Endothelial cell (in vitro differentiated cells): ENCODE measurements around the gene PSD. TPM values are rescaled to one million over a fixed set of nuclear protein-coding genes. Genes with fewer than 3 reads are reported as not detected.

Source experiments
- DNase-seq: peaks from one replicate; pipeline ENCODE4 v3.0.0; 2021; ENCODE audit warnings: low spot score
- H3K27ac Mint-ChIP-seq: one replicate; pipeline ENCODE4 v1.8.0; 2021; ENCODE audit warnings: mixed read lengths, inconsistent platforms; ENCODE audit not compliant: unreplicated experiment
- H3K27me3 Mint-ChIP-seq: one replicate; pipeline ENCODE4 v1.8.0; 2021; ENCODE audit warnings: mild to moderate bottlenecking, moderate library complexity, mixed read lengths, inconsistent platforms; ENCODE audit not compliant: unreplicated experiment
- H3K36me3 Mint-ChIP-seq: one replicate; pipeline ENCODE4 v1.8.0; 2021; ENCODE audit warnings: mild to moderate bottlenecking, low read depth, mixed read lengths, inconsistent platforms; ENCODE audit not compliant: unreplicated experiment
- H3K4me1 Mint-ChIP-seq: one replicate; pipeline ENCODE4 v1.8.0; 2021; ENCODE audit warnings: mild to moderate bottlenecking, mixed read lengths, inconsistent platforms; ENCODE audit not compliant: unreplicated experiment
- H3K4me3 Mint-ChIP-seq: one replicate; pipeline ENCODE4 v1.8.0; 2021; ENCODE audit warnings: mild to moderate bottlenecking, mixed read lengths, inconsistent platforms; ENCODE audit not compliant: unreplicated experiment
- H3K9me3 Mint-ChIP-seq: one replicate; pipeline ENCODE4 v1.8.0; 2021; ENCODE audit warnings: mixed read lengths, inconsistent platforms; ENCODE audit not compliant: unreplicated experiment
- total RNA-seq: library from RNA; stranded (reverse); fragmentation: NEBNext Ultra II Directional; extraction: Animal tissue kit (Norgen Biotek cat#: 25700); gene quantifications from one replicate; pipeline ENCODE4 v1.2.1, GENCODE V29; 2021; ENCODE audit not compliant: unreplicated experiment
- TF ChIP-seq, protein P1 (sequence below): fragments of 200-600 bp; sonication (generic); IDR thresholded peaks from one replicate; pipeline ENCODE4 v1.5.0; 2021; ENCODE audit warnings: antibody characterized with exemption; ENCODE audit not compliant: unreplicated experiment

Gene PSD
- total RNA-seq, 1 donor from 2014 or later, result 0.31 TPM

DNA sequence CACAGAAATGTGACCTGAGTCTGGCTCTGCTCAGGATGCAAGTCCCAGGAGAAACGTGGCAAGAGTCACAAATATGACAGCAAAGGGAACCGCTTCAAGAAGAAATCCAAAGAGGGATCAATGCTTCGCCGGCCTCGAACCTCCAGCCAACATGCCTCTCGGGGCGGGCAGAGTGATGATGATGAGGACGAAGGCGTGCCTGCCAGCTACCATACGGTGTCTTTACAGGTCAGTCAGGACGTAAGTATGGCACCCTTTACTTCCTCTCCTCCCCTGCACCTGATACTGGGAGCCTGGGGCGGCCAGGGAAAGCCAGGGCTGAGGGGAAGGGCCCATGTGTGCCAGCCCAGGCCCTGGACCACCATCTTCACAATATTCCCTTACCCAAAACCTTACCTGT lies 41.7 kb downstream of the PSD start:
- H3K36me3 Mint-ChIP-seq, result peaks cover 35% of the 10 kb centered on the region
- no peak for DNase-seq
- H3K4me1 Mint-ChIP-seq, result no peaks in the 10 kb centered on the region
- H3K9me3 Mint-ChIP-seq, result no peaks in the 10 kb centered on the region
- peaks cover 5% of the 10 kb centered on the region for H3K27me3 Mint-ChIP-seq
- no peak overlapping the region for H3K4me3 Mint-ChIP-seq
- H3K27ac Mint-ChIP-seq, result no peak overlapping the region
- TF ChIP-seq, protein P1, sequence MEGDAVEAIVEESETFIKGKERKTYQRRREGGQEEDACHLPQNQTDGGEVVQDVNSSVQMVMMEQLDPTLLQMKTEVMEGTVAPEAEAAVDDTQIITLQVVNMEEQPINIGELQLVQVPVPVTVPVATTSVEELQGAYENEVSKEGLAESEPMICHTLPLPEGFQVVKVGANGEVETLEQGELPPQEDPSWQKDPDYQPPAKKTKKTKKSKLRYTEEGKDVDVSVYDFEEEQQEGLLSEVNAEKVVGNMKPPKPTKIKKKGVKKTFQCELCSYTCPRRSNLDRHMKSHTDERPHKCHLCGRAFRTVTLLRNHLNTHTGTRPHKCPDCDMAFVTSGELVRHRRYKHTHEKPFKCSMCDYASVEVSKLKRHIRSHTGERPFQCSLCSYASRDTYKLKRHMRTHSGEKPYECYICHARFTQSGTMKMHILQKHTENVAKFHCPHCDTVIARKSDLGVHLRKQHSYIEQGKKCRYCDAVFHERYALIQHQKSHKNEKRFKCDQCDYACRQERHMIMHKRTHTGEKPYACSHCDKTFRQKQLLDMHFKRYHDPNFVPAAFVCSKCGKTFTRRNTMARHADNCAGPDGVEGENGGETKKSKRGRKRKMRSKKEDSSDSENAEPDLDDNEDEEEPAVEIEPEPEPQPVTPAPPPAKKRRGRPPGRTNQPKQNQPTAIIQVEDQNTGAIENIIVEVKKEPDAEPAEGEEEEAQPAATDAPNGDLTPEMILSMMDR, result no peak

DNA sequence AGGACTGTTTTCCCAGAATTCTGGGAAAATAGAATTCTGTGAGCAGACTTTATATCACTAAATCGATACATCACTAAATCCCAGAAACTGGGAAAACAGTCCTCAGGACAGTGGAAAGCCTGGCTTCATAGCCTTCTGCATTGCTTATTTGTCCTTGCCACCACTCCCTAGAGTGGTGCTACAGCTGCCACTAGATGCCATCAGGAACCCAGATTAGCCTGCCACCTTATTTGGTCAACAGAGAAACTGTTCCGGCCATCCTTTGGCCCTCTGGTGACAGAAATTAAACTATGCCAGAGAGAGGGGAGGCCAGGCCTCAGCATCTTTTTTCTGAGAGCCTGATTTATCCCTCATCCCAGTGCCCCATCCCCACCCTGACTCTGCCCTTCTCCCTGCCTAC lies 42.7 kb downstream of the PSD start:
- Mint-ChIP-seq H3K4me1 (no peaks in the 10 kb centered on the region), H3K36me3 (peaks cover 39% of the 10 kb centered on the region), H3K4me3 (peak overlapping the region; percentile 56), H3K27ac (no peak overlapping the region), H3K9me3 (no peaks in the 10 kb centered on the region), H3K27me3 (peaks cover 5% of the 10 kb centered on the region)
- TF ChIP-seq, protein P1, result no peak
- DNase-seq, result no peak

DNA sequence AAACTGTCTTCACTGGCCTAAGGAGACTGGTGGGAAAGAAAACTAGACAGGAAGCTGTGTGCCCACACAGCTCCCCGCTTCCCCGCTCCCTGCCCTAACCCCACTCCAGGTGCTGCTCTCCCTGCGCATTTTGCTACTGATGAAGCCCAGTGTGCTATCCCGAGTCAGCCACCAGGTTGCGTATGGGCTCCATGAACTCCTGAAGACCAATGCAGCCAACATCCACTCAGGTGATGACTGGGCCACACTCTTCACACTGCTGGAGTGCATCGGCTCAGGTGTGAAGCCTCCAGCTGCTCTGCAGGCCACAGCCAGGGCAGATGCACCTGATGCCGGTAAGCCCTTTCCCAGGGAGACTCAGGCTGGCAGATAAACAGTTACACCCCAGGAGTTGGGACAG lies 43.3 kb downstream of the PSD start:
- peaks cover 42% of the 10 kb centered on the region for H3K36me3 Mint-ChIP-seq
- H3K4me1 Mint-ChIP-seq, result no peaks in the 10 kb centered on the region
- DNase-seq, result no peak

DNA sequence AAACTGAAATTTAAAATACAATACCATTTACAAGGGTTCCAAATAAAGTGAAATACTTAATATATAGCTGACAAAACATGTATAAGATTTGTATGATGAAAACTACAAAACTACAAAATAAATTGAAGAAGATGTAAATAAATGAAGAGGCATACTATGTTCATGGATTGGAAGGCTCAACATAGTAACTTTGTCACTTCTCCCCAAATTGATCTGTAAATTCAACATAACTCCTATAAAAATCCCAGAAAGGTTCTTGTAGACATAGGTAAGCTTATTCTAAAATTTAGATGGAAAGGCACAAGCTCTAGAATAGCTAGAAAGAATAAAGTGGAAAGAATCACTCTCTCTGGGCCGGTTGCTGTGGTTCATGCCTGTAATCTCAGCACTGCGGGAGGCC lies 47.3 kb downstream of the PSD start:
- Mint-ChIP-seq H3K36me3 (peaks cover 62% of the 10 kb centered on the region), H3K4me3 (no peak overlapping the region), H3K27ac (no peak overlapping the region), H3K9me3 (no peaks in the 10 kb centered on the region), H3K4me1 (no peaks in the 10 kb centered on the region), H3K27me3 (peaks cover 5% of the 10 kb centered on the region)
- no peak for DNase-seq
- TF ChIP-seq, protein P1, result no peak

More for the DNA sequence above, 43.3 kb downstream of the PSD start:
- Mint-ChIP-seq H3K9me3 (no peaks in the 10 kb centered on the region), H3K27me3 (peaks cover 3% of the 10 kb centered on the region), H3K4me3 (no peak overlapping the region), H3K27ac (no peak overlapping the region)
- TF ChIP-seq, protein P1, result no peak

DNA sequence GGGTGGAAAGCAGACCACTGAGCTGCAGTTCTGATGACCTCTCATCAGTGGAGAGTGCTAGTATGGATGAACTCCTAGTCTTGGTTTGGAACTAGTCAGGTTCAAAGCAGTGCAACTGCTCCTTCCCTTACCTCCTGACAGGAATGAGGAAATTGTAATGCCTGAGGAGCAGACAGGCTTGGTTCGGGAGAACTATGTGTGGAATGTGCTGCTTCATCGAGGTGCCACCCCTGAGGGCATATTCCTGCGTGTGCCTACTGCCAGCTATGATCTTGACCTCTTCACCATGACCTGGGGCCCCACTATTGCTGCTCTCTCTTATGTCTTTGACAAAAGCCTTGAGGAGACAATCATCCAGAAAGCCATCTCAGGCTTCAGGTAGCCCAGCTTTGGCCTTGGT lies 50.5 kb downstream of the PSD start:
- H3K4me1 Mint-ChIP-seq, result no peaks in the 10 kb centered on the region
- no peaks in the 10 kb centered on the region for H3K9me3 Mint-ChIP-seq
- peaks cover 75% of the 10 kb centered on the region for H3K36me3 Mint-ChIP-seq
- no peak for DNase-seq
- TF ChIP-seq, protein P1, result no peak
- H3K4me3 Mint-ChIP-seq, result peak overlapping the region; percentile 7
- H3K27me3 Mint-ChIP-seq, result peaks cover 5% of the 10 kb centered on the region
- no peak overlapping the region for H3K27ac Mint-ChIP-seq
